Activated CD8-positive, alpha-beta memory T cell treated with anti-CD3 and anti-CD28 coated beads, Interleukin-2, amount 50 U/mL, for 1 hour (primary cell): ENCODE data around the gene ABHD4.
"Not testable (repeated sequence)": the region's sequence is repeated elsewhere in the genome, so short reads cannot be mapped to it uniquely, and the experiment has no call there.

Experiments
- DNase-seq: peaks from one replicate; pipeline ENCODE4 v3.0.0-alpha.2; 2020; ENCODE audit errors: extremely low read depth

The ABHD4 gene

GRCh38 chr14:22561661-22562579, 36.2 kb upstream of the ABHD4 start:
- peak; percentile 78 for DNase-seq

GRCh38 chr14:22563987-22564386, 34.1 kb upstream of the ABHD4 start:
- DNase-seq, result no peak

- DNase-seq, result no peak
Observed at GRCh38 chr14:22564463-22564862, 33.6 kb upstream of the ABHD4 start.

- no peak for DNase-seq
Observed at GRCh38 chr14:22565391-22565945, 32.6 kb upstream of the ABHD4 start.

- DNase-seq, result not testable (repeated sequence)
Observed at GRCh38 chr14:22566266-22566665, 31.8 kb upstream of the ABHD4 start.

GRCh38 chr14:22566845-22567244, 31.3 kb upstream of the ABHD4 start:
- no peak for DNase-seq

- no peak for DNase-seq
Observed at GRCh38 chr14:22567437-22567836, 30.7 kb upstream of the ABHD4 start.

GRCh38 chr14:22569106-22569736, 28.9 kb upstream of the ABHD4 start:
- DNase-seq, result no peak

- DNase-seq, result no peak
Observed at GRCh38 chr14:22569737-22570131, 28.4 kb upstream of the ABHD4 start.

GRCh38 chr14:22570132-22570949, 27.8 kb upstream of the ABHD4 start:
- DNase-seq, result peak; percentile 87

- DNase-seq, result no peak
Observed at GRCh38 chr14:22572562-22573058, 25.5 kb upstream of the ABHD4 start.

GRCh38 chr14:22573804-22574203, 24.3 kb upstream of the ABHD4 start:
- no peak for DNase-seq

GRCh38 chr14:22577334-22577908, 20.7 kb upstream of the ABHD4 start:
- DNase-seq, result no peak

- no peak for DNase-seq
Observed at GRCh38 chr14:22579236-22579635, 18.9 kb upstream of the ABHD4 start.

GRCh38 chr14:22579881-22580280, 18.2 kb upstream of the ABHD4 start:
- DNase-seq, result no peak

- DNase-seq, result no peak
Observed at GRCh38 chr14:22580625-22581024, 17.5 kb upstream of the ABHD4 start.

- no peak for DNase-seq
Observed at GRCh38 chr14:22583994-22584393, 14.1 kb upstream of the ABHD4 start.

- DNase-seq, result no peak
Observed at GRCh38 chr14:22587247-22587646, 10.9 kb upstream of the ABHD4 start.

GRCh38 chr14:22587677-22588422, 10.2 kb upstream of the ABHD4 start:
- DNase-seq, result not testable (repeated sequence)

- DNase-seq, result no peak
Observed at GRCh38 chr14:22588526-22589095, 9.5 kb upstream of the ABHD4 start.
